IPS-11a (cell line): Measurements from ENCODE around the gene TAF11.
A peak's percentile ranks its signal among the peaks of the same experiment; 100 is the strongest.
"Not testable (repeated sequence)": the region's sequence is repeated elsewhere in the genome, so short reads cannot be mapped to it uniquely, and the experiment has no call there.

ENCODE experiments used
- H3K4me3 ChIP-seq: one replicate; pipeline ENCODE4 v1.5.1; 2013; ENCODE audit warnings: low read depth, low read length, control low read depth

The TAF11 gene

DNA sequence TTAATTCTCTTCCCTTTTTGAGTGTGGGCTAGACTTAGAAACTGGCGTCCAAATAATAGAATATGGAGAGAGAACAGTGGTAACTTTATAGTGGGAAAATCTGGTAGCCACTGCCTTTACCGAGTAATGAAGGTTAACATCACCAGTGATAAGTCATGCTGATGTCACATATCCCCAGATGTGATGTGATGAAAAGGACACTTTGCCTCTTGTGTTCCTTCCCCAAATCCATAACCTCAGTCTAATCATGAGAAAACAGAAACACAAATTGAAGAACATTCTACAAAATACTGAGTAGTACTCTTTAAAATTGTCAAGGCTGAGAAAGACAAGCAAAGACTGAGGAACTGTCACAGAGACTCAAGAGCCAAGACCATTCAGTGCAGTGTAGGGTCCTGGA, 19.0 kb upstream of the TAF11 start:
- no peak overlapping the region for H3K4me3 ChIP-seq

DNA sequence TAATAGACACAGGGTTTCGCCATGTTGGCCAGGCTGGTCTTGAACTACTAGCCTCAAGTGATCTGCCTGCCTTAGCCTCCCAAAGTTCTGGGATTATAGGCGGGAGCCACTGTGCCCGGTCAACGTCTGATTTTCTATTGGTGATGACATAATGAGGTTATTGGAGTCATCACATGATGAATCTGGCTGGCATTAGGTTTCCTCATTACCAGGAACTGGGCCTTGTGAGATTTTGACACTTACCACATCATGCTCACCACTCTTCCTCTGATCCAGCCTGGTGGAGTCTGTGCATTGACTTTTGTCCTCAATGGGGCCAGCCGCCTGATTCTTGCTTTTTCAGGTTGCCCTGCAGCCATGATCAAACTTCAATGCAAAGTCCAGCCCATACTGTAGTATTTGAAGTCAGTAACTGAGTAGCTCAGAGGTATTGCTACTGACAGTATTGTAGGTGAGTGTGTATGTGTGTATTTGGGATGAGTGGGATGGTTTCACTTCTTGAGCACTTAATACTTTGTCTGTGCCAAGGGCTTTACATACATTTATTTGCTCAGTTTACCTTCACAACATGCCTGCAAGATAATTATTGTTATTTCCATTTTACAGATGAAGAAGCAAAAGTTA, 17.3 kb upstream of the TAF11 start:
- H3K4me3 ChIP-seq, result no peak overlapping the region

DNA sequence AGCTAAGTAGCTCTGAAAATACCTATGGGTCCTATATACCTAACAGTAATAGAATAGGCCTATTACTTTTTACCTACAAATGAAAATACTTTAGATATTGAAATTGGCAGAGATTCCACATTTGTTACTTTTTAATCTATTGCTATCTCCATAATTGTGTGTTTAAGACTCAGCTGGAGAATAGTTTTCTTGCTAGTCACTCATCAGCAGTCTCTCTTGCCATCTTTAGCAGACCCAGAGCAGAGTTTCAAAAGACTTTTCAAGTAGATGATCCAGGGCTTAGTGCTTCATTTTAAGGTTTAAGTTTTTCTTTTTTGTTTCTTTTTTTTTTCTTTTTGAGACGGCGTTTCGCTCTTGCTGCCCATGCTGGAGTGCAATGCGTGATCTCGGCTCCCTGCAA, 14.1 kb upstream of the TAF11 start:
- H3K4me3 ChIP-seq, result no peak overlapping the region

DNA sequence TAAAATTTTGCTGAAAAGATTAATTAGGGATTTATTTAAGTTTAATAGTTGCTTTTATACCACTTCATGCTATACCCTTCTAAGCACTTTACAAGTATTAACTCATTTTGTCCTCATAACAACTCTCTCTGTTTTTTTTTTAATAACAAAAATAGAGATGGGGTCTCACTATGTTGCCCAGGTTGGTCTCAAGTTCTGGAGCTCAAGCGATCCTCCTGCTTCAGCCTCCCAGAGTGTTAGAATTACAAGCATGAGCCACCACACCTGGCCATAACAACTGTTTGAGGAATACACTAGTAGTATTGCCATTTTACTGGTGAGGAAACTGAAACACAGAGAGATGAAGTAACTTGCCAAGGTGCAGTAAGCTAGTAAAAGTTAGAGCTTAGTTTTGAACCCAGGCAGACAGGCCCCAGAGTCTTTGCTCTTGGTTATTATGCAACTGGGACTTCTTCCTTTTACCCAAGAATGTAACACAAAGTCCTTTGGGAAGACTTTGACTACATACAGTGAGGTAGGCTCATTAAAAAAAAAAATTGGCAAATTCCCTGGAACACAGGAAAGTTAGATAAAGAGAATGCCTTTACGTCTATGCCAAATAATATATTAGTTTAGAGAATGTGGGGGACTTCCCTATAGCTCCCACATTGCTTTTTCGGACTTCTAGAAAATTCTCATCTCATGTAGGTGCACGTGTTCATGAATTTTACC, 12.6 kb upstream of the TAF11 start:
- no peak overlapping the region for H3K4me3 ChIP-seq

DNA sequence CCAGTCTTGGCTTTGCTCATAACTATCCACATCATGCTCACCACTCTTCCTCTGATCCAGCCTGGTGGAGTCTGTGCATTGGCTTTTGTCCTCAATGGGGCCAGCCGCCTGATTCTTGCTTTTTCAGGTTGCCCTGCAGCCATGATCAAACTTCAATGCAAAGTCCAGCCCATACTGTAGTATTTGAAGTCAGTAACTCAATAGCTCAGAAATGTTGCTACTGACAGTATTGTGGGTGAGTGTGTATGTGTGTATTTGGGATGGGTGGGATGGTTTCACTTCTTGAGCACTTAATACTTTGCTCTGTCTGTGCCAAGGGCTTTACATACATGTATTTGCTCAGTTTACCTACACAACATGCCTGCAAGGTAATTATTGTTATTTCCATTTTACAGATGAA, 11.9 kb upstream of the TAF11 start:
- not testable (repeated sequence) for H3K4me3 ChIP-seq

DNA sequence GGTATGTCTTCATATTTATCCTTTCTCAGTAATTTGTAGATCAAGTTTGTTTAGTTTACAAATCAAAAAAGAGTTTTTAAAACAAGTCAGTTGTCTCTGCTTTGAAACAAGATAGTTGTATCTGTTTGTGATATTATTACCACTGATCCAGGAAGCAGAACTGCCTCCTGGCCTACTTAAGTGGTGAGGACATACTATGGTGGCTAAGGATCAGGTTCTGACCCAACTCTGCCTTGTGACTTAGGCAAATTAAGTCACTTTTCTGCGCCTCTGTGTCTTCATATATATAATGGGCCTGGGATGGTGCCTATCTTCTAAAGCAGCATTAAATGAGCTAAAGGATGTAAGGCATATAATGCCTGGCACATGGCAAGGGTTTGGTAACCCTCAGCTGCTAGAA, 9.9 kb upstream of the TAF11 start:
- H3K4me3 ChIP-seq, result no peak overlapping the region

DNA sequence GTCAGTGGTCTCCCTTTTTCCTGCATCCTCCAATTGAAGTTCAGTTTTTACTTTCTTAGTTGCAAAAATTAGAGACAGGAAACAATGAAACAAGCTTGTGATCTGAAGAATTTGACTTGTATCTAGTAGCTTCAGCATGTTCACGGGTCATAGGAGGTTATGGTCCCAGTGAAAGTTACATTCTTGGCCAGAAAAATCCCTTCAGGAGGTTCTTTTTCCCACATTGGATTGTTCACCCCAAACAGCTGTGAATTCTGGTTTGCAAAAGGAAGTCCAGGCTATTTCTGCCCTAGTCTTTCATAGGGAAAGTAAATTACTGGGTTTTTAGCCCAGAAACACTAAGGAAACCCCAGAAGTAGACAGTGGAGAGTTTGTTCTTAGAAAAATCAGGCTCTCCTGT, 9.3 kb upstream of the TAF11 start:
- no peak overlapping the region for H3K4me3 ChIP-seq

DNA sequence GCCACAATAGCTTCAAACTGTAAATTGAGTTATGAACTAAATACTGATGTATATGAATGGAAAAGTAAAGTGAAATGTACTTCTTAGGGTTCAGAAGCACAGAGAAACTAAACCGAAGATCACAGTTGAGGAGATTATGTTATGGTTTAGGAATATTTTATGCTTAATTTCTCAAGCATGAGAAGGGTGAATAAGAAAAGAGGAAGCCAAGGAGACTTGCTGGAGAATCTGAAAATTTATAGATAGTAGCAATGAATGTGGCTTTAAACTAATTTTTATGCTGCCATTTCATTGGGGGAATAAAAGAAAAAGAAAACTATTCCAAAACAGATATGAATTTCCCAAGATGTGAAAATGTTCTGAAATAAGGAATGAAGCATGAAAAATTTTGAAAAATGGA, 6.9 kb upstream of the TAF11 start:
- no peak overlapping the region for H3K4me3 ChIP-seq

DNA sequence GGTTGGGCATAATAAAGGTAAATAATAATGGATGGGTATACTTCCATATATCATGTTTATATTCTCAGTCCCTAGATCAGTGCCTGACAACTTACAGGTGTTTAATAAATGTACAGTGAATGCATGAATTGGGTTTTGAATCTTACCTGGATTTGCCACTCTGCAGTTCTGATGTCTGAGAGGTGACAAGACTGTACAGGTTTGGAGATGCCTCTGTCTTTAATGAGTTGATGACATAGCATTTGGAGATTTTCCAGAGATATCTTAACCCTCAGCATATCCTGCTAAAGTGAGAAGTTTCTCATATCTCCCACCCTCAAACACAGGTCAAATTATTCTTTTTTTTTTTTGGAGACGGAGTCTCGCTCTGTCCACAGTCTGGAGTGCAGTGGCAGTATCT, 3.5 kb upstream of the TAF11 start:
- no peak overlapping the region for H3K4me3 ChIP-seq

DNA sequence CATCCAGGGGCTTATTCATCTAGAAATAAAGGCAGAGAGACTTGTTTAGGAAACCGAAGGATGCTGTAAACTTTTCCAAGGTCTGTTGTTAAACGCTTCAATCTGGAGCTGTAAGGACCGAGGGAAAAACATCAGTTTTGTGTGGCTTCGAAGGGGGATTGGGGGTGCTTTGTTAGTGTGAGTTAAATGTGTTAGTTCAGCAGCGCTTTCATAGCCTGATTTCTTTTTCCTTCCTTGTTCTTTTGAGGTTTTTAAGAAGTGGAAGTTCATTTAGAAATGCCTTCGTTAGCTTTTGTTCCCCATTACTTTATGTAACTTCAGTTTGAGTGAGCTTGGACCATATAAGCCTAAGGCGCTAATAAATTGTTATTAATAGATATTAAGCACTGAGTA, 2.7 kb upstream of the TAF11 start:
- no peak overlapping the region for H3K4me3 ChIP-seq

DNA sequence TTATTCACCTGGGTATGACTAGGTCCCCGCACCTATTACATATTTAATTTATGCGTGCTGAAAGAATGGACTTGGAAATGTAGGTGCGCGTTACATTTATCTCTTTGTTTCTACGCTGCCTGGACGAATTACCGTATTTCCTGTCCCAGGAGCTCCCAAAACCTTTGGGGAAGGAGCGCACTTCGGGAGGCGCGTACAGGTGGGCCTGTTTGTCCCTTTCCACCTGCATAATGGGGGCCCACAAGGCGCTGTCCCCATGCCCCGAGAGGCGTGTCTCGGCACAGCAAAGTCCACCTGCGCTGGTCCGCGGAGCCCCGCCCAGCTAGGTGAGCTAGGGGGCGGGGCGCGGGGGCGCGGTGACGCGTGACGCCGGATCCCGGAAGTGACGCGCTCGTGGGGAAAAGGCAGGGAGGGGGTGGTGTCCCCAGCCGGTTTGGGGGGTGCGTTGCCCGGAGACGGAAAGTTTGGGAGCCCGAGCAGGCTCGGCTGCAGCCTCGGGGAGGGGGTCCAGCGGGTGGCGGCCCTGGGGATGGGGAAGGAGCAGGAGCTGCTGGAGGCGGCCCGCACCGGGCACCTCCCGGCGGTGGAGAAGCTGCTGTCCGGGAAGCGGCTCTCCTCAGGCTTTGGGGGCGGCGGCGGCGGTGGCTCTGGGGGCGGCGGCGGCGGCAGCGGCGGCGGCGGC, 1.2 kb upstream of the TAF11 start, which contains the start of gene ANKS1A:
Gene ANKS1A (plus strand): TSS at position 382 of the 682 bp plus-strand sequence. CDS start 148 bp downstream, at position 530.
- H3K4me3 ChIP-seq, result peak within 1 kb of the TSS; percentile 98

DNA sequence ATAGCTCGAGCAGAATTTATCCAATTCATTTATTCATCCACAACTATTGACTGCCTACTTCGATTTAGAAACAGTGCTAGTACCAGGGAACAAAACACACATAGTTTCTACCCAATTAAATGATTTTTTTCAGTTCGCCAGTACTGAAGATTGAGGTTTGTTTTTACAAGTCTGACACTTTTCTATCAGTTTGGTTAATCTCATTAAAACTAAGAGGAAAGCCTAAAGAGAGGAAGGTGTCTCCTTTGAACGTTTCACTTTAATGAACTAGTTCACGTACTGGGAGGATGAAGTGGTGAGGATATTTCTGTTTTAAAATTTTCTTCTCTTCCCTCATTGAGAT, 643 bp upstream of the TAF11 start:
- peak overlapping the region; percentile 98 for H3K4me3 ChIP-seq

DNA sequence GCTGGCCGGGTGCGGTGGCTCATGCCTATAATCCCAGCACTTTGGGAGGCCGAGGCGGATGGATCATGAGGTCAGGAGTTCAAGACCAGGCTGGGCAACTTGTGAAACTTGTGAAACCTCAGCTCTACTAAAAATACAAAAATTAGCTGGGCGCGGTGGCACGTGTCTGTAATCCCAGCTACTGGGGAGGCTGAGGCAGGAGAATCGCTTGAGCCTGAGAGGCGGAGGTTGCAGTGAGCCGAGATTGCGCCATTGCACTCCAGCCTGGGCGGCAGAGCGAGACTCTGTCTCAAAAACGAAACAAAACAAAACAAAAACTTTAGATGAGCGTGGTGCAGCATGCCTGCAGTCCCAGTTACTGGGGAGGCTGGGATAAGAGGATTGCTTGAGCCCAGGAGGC, 2.0 kb downstream of the TAF11 start:
- not testable (repeated sequence) for H3K4me3 ChIP-seq

DNA sequence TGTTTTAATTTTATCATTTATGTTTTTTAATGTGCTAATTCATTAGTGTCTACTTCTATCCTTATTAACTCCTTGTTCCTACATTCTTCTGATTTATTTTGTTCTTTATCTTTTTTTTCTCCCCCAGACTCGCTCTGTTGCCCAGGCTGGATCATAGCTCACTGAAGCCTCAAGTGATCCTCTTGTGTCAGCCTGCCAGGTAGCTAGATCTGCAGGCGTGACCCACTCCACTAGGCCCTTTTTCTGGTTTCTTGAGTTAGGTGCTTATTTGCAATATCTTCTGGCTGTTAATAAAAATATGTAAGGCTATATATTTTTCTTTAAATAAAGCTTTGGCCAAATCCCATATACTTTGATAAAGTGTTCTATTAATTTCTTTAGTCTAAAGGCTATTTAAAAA, 2.8 kb downstream of the TAF11 start:
- H3K4me3 ChIP-seq, result no peak overlapping the region

DNA sequence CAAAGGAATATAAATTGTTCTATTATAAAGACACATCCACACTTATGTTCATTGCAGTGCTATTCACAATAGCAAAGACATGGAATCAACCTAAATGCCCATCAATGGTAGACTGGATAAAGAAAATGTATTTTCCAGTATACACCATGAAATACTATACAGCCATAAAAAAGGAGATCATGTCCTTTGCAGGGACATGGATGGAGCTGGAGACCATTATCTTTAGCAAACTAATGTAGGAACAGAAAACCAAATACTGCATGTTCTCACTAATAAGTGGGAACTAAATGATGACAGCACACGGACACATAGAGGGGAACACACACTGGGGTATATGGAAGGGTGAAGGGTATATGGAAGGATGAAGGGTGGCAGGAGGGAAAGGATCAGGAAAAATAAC, 3.8 kb downstream of the TAF11 start:
- H3K4me3 ChIP-seq, result not testable (repeated sequence)

DNA sequence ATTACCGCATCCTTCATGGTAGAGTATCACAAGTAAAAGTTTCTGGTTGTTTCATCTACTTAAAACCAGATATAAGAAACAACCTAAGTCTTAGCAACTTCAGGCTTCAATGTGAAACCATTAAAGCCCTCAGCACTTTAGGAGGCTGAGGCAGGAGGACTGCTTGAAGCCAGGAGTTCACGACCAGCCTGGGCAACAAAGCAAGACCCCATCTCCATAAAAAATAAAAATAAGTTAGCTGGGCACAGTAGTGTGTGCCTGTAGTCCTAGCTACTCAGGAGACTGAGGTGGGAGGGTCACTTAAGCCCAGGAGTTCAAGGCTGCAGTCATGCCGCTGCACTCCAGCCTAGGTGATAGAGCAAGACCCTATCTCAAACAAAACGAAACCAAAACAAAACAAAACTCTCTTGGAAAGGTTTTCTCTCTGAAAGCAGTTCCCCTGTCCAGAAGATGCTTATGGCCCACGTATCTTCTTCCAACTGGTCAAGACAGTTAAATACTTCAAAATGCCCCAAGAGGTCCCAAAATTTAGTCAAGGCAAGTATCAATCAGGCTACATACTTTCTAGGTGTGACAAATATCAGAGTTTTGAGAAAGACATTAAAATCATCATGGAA, 9.9 kb downstream of the TAF11 start:
- no peak overlapping the region for H3K4me3 ChIP-seq

DNA sequence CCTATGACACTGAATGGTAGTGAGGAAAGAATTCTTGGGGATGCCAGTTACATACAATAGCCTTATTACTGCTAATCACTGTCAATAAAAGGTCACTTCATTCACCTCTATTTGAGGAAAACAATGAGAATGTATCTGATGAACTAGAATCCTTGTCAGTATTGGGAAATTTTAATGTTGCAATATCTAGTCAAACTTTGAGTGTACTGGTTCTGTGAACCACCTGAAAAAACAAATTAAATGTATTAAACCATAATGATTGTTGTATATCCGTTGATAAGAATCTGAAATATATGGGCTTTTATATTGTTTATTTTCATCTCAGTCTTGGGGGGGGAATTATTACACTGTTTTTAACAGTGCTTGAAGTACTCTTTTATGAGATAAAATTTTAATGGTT, 10.6 kb downstream of the TAF11 start:
- no peak overlapping the region for H3K4me3 ChIP-seq

DNA sequence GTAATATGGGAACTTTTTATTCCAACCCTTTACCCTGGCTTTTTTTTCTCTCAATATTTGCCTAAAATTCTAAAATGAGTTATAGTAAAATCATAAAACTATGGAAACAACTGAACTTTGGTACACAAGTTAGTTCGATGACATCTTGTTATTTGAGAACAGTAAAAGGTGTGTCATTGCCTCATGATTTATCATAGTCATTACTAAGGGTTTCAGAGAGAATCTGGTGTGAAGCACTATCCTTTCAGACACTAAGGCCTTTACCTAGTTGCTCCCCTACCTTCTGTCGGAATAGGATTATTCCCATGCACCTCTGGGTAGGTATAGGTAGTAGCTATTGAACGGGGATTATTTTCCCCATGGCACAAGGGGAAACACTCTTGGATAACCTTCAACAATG, 11.4 kb downstream of the TAF11 start:
- H3K4me3 ChIP-seq, result no peak overlapping the region

DNA sequence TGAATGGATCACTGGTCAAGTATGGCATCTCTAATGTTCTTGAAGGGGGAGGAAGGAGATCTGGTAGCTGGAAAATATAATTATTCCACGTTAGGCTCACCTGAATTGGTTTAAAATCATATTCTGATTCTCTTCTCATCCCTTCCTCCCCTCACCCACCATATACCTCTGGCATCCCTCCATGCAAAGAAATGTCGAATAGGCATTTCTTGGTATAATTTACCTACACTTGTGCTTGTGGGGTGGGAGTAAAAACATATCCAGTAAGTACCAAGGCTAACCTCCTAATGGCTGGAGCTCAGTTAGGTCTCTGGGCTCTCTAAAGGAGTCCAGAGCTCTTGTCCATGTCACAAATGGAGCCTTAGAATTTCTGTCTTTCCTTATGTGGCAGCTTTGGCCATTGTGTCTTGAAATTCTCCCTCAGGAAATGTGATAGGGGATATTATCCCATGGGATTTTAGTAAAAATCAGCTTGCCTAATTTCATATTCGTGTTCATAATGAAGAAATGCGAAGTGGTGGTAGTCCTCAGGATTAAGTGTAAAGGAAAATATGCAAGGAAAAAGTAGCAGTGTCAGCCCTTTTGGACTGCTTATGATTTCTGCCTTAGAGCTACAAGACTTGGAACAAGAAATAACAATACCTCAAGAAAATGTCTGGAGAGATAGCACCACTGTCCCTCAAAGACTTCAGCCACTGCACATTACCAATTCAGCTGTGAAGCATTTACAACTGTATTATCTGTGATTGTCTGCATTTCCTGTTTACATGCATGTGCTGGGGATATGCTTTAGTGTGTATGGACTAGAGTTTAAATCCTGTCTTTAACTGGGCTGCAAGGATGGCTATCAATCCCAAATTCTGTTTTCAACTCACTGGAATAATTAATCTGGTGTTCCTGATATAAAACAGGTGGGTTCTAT, 12.3 kb downstream of the TAF11 start:
- H3K4me3 ChIP-seq, result no peak overlapping the region

DNA sequence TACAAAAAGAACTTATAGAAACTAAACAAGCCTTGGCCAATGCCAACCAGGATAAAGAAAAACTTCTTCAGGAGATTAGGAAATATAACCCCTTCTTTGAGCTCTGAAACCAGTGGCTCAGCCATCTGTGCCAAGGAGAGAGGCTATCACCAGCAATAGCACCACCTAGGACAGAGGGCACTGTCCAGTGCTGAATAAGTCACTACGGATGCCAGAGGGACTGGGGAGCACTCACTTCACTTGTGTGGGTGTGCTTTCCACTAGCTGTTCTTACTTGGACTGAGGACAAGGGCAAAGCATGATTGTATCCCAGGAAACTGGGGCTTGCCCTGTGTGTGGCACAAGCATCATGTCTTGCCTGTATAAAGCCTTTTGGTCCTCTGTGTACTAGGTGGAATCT, 15.5 kb downstream of the TAF11 start:
- no peak overlapping the region for H3K4me3 ChIP-seq

DNA sequence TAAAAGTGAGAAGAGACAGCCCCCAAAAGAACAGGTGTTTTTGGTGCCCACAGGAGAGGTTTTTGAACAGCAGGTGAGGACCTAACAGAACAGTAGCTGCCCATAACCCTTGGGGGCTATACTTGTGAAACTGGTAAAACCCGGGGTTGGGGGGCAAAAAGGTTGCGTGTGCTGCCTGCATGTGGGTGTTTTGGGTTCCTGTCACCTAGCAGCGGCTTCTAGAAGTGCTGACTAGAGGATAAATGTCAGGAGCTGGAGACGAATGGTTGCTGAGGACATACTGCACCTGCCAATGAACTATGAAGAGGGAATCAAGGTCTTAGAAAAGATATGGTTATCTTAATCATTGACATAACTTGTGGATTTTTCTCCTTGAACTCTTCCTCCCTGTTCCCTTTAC, 16.0 kb downstream of the TAF11 start:
- H3K4me3 ChIP-seq, result no peak overlapping the region
